PC-3 (cell line): ENCODE measurements around the gene THADA. TPM values are rescaled to one million over a fixed set of nuclear protein-coding genes. Genes with fewer than 3 reads are reported as not detected.
A peak's percentile ranks its signal among the peaks of the same experiment; 100 is the strongest.

Source experiments
- ATAC-seq: fragments of 200-7000 bp; cut with Tn5 transposase; 2 replicates; pipeline ENCODE4 v1.9.1; 2020; ENCODE audit warnings: mild to moderate bottlenecking, moderate library complexity
- BruUV-seq: library from RNA; stranded (reverse); fragments of 400-500 nt; replicated peaks from 2 replicates; lab custom pipeline; 2021; lab: Mats Ljungman, UMichigan
- CTCF ChIA-PET: fragments of 300-600 bp; sonication (Branson Sonifier 250); formaldehyde crosslinking; loops from one replicate; lab custom pipeline; 2022; ENCODE audit warnings: antibody characterized with exemption; lab: Charles Lee
- POLR2A ChIA-PET: fragments of 300-600 bp; sonication (Branson Sonifier 250); formaldehyde crosslinking; loops from one replicate; lab custom pipeline; 2022; ENCODE audit warnings: antibody characterized with exemption; ENCODE audit not compliant: unreplicated experiment; lab: Charles Lee
- DNase-seq: peaks from one replicate; pipeline ENCODE4 v3.0.0-alpha.2; 2015
- H2AFZ ChIP-seq: fragments of 300-600 bp; sonication (generic); 2 replicates; pipeline ENCODE4 v1.6.0; 2016; ENCODE audit warnings: antibody characterized with exemption, low read length
- H3F3A ChIP-seq: fragments of 300-600 bp; sonication (generic); one replicate; pipeline ENCODE4 v1.6.0; 2017; ENCODE audit warnings: antibody characterized with exemption, low read length, control low read depth, mild to moderate bottlenecking; ENCODE audit not compliant: unreplicated experiment
- H3K27ac ChIP-seq: fragments of 300-600 bp; sonication (generic); 2 replicates; pipeline ENCODE4 v1.5.1; 2016; ENCODE audit warnings: mild to moderate bottlenecking, low read length
- H3K27me3 ChIP-seq: fragments of 300-600 bp; sonication (generic); 2 replicates; pipeline ENCODE4 v1.6.1; 2016; ENCODE audit warnings: low read length, mixed read lengths
- H3K36me3 ChIP-seq: fragments of 300-600 bp; sonication (generic); 2 replicates; pipeline ENCODE4 v1.6.1; 2016; ENCODE audit warnings: low read depth, mixed run types, low read length, mixed read lengths
- H3K4me1 ChIP-seq: fragments of 300-600 bp; sonication (generic); 2 replicates; pipeline ENCODE4 v1.5.1; 2016; ENCODE audit warnings: low read length; ENCODE audit not compliant: insufficient read depth
- H3K4me2 ChIP-seq: fragments of 300-600 bp; sonication (generic); 2 replicates; pipeline ENCODE4 v1.6.0; 2016; ENCODE audit warnings: low read length
- H3K4me3 ChIP-seq: fragments of 300-600 bp; sonication (generic); 2 replicates; pipeline ENCODE4 v1.5.1; 2016; ENCODE audit warnings: mild to moderate bottlenecking, low read length, mixed read lengths
- H3K79me2 ChIP-seq: fragments of 300-600 bp; sonication (generic); 2 replicates; pipeline ENCODE4 v1.6.1; 2017; ENCODE audit warnings: low read length, mixed read lengths
- H3K9ac ChIP-seq: fragments of 300-600 bp; sonication (generic); 2 replicates; pipeline ENCODE4 v1.6.0; 2016; ENCODE audit warnings: mild to moderate bottlenecking, low read length
- H3K9me2 ChIP-seq: fragments of 300-600 bp; sonication (generic); replicated peaks from 2 replicates; pipeline ENCODE4 v1.6.1; 2016; ENCODE audit warnings: mixed run types, low read length, mixed read lengths
- H3K9me3 ChIP-seq: fragments of 300-600 bp; sonication (generic); 2 replicates; pipeline ENCODE4 v1.6.1; 2016; ENCODE audit warnings: low read length, mixed read lengths
- H4K20me1 ChIP-seq: fragments of 300-600 bp; sonication (generic); 2 replicates; pipeline ENCODE4 v1.6.1; 2016; ENCODE audit warnings: low read length, mixed read lengths
- EZH2 ChIP-seq: fragments of 300-600 bp; sonication (generic); IDR thresholded peaks from one replicate; pipeline ENCODE4 v1.6.1; 2017; ENCODE audit warnings: antibody characterized with exemption, mild to moderate bottlenecking, low read length; ENCODE audit not compliant: unreplicated experiment
- EZH2phosphoT487 ChIP-seq: fragments of 300-600 bp; sonication (generic); IDR thresholded peaks from 2 replicates; pipeline ENCODE4 v1.6.1; 2018; ENCODE audit warnings: mild to moderate bottlenecking, antibody characterized with exemption, low read length, borderline replicate concordance
- intact Hi-C: fragments of 100-400 bp; cut with micrococcal nuclease; formaldehyde crosslinking; loops from 2 replicates; pipeline ENCODE4 v1.9.0; 2023
- total RNA-seq: library from RNA; depleted of rRNA; stranded (reverse); fragments of >200 nt; gene quantifications from 2 replicates; pipeline ENCODE4 v1.2.3, GENCODE V29; 2014
- TF ChIP-seq, protein P1 (sequence below): fragments of 300-600 bp; sonication (generic); conservative IDR thresholded peaks from 2 replicates; pipeline ENCODE4 v1.5.1; 2017; ENCODE audit warnings: antibody characterized with exemption, low read depth, mild to moderate bottlenecking, low read length

The THADA gene
- total RNA-seq, 1 experiment from 2014 or later = 33.6 TPM

DNA sequence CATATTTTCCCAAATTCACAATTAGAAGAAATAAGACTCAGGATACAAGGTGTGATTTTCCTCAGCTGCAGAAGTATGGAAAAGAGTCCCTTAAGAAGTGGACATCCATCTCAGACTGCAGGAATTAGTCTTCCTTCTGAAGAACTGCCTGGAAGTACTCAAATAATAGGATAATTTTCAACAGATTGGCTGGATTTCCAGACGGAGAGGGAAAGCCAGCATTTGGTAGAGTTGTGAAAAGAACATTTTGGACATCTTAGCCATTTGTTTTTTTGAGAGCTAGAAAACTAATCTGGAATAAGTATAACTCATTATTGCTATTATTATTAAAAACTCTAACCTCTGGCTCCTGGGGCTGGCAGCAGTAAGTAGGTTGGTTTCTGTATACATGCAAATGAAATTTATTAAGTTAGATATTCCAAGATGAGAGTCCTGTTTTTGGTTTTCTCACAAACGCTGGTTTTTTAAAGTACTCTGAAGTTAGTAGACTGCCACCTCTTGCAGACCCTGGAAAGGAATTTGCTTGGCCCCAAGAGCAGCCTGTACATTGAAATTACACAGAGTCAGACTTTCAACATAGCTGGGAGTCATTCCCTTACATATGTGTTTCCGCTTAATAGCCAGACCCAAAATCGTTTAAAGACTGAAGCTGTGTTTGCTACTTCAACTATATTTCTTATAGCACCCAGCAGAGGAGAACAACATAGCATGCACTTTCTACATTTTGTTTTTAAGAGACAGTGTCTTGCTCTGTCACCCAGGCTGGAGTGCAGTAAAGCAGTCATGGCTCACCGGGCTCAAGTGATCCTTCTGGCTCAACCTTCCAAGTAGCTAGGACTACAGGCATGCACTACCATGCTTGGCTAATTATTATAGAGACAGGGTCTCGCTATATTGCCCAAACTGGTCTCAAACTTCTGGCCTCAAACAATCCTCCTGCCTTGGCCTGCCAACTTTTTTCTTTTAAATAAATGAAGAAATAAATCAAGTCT, 142.4 kb downstream of the THADA start:
- no peak for ATAC-seq
- no TSS peak for BruUV-seq
- intact Hi-C loops = no loop called here

DNA sequence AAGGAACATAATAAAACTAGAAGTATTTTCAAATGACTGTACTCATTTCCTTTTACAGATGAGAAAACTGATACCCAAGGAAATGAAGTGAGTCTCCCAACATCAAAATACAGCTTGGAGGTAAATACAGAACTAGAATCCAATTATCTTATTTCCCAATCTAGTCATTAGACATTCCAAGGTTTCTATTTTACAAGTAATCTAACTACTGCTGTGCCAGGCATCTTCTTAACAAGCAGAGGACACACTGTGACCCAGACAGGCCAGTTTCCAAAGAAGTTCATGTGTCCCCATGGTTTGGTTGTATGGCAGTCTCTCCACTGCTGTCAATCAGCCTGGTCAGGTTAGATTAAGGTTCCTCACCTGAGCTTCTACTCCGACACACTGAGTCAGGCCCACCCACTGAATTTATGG, 143.5 kb downstream of the THADA start:
- Histone ChIP-seq H3F3A (no peaks in the 10 kb centered on the region), H3K9ac (no peak overlapping the region), H4K20me1 (no peaks in the 10 kb centered on the region), H3K27me3 (no peaks in the 10 kb centered on the region), H3K4me2 (no peak overlapping the region), H3K36me3 (no peaks in the 10 kb centered on the region), H3K9me3 (no peaks in the 10 kb centered on the region), H2AFZ (no peak overlapping the region), H3K4me3 (no peak overlapping the region), H3K79me2 (no peaks in the 10 kb centered on the region), H3K27ac (no peak overlapping the region), H3K4me1 (peaks cover 28% of the 10 kb centered on the region), H3K9me2 (no peaks in the 10 kb centered on the region)
- DNase-seq (peak; percentile 31), ATAC-seq (peak; percentile 55)
- ChIA-PET CTCF (no interaction called here), POLR2A (no interaction called here)
- TF ChIP-seq, protein P1, sequence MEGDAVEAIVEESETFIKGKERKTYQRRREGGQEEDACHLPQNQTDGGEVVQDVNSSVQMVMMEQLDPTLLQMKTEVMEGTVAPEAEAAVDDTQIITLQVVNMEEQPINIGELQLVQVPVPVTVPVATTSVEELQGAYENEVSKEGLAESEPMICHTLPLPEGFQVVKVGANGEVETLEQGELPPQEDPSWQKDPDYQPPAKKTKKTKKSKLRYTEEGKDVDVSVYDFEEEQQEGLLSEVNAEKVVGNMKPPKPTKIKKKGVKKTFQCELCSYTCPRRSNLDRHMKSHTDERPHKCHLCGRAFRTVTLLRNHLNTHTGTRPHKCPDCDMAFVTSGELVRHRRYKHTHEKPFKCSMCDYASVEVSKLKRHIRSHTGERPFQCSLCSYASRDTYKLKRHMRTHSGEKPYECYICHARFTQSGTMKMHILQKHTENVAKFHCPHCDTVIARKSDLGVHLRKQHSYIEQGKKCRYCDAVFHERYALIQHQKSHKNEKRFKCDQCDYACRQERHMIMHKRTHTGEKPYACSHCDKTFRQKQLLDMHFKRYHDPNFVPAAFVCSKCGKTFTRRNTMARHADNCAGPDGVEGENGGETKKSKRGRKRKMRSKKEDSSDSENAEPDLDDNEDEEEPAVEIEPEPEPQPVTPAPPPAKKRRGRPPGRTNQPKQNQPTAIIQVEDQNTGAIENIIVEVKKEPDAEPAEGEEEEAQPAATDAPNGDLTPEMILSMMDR = no peak
- TF ChIP-seq EZH2 (no peak), EZH2phosphoT487 (no peak)
- intact Hi-C loops = no loop called here
- no TSS peak for BruUV-seq

More for the DNA sequence above, 142.4 kb downstream of the THADA start:
- no peak overlapping the region for H3K4me3 ChIP-seq
- no peaks in the 10 kb centered on the region for H3K27me3 ChIP-seq
- peaks cover 40% of the 10 kb centered on the region for H3K4me1 ChIP-seq
- TF ChIP-seq, protein P1 = no peak
- TF ChIP-seq EZH2phosphoT487 = no peak
- no peak for TF ChIP-seq EZH2
- POLR2A ChIA-PET = interaction anchor here (0.6 kb wide), 1 partner anchor 27 kb away, joined by 5 read pairs; no protein-coding TSS in a partner anchor
- no peak overlapping the region for H3K9ac ChIP-seq
- H3K9me2 ChIP-seq = no peaks in the 10 kb centered on the region
- no peak overlapping the region for H3K4me2 ChIP-seq
- H3K9me3 ChIP-seq = no peaks in the 10 kb centered on the region
- no peak for DNase-seq
- H4K20me1 ChIP-seq = no peaks in the 10 kb centered on the region
- H3K27ac ChIP-seq = no peak overlapping the region
- no peaks in the 10 kb centered on the region for H3K36me3 ChIP-seq
- H3K79me2 ChIP-seq = no peaks in the 10 kb centered on the region
- H3F3A ChIP-seq = no peaks in the 10 kb centered on the region
- H2AFZ ChIP-seq = no peak overlapping the region
- CTCF ChIA-PET = no interaction called here

DNA sequence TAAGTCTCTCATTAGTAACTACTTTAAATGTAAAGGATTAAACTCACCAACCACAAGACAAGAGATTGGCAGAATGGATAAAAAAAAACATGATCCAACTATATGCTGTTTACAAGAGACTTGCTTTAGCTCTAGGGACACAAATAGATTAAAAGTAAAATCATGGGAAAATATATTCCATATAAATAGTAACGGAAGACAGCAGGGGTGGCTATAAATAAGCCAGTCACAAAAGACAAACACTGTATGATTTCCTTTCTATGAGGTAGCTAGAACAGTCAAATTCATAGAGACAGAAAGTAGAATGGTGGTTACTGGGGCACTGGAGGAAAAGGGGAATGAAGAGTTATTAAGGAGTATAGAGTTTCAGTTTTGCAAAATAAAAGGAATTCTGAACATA, 145.2 kb downstream of the THADA start:
- DNase-seq = no peak
- Histone ChIP-seq H3K27me3 (no peaks in the 10 kb centered on the region), H3K79me2 (no peaks in the 10 kb centered on the region), H3K27ac (no peak overlapping the region), H3K9me3 (no peaks in the 10 kb centered on the region), H3K4me1 (peaks cover 14% of the 10 kb centered on the region; the same call in 1 of the 2 replicates), H2AFZ (no peak overlapping the region), H4K20me1 (no peaks in the 10 kb centered on the region), H3K4me3 (no peak overlapping the region), H3K36me3 (no peaks in the 10 kb centered on the region), H3K9ac (no peak overlapping the region), H3K4me2 (no peak overlapping the region), H3K9me2 (no peaks in the 10 kb centered on the region), H3F3A (no peaks in the 10 kb centered on the region)
- TF ChIP-seq EZH2 (no peak), EZH2phosphoT487 (no peak)
- TF ChIP-seq, protein P1 = no peak
- no peak for ATAC-seq
- CTCF ChIA-PET = no interaction called here
- POLR2A ChIA-PET = no interaction called here
- BruUV-seq = no TSS peak
- intact Hi-C loops = no loop called here
